HG03457 (cell line): ENCODE measurements around the gene FADS1.

ENCODE experiments used
- ATAC-seq: cut with Tn5 transposase; IDR thresholded peaks from one replicate; pipeline ENCODE4 v1.9.1; 2021; ENCODE audit warnings: moderate number of reproducible peaks; ENCODE audit not compliant: unreplicated experiment

FADS1 gene

DNA sequence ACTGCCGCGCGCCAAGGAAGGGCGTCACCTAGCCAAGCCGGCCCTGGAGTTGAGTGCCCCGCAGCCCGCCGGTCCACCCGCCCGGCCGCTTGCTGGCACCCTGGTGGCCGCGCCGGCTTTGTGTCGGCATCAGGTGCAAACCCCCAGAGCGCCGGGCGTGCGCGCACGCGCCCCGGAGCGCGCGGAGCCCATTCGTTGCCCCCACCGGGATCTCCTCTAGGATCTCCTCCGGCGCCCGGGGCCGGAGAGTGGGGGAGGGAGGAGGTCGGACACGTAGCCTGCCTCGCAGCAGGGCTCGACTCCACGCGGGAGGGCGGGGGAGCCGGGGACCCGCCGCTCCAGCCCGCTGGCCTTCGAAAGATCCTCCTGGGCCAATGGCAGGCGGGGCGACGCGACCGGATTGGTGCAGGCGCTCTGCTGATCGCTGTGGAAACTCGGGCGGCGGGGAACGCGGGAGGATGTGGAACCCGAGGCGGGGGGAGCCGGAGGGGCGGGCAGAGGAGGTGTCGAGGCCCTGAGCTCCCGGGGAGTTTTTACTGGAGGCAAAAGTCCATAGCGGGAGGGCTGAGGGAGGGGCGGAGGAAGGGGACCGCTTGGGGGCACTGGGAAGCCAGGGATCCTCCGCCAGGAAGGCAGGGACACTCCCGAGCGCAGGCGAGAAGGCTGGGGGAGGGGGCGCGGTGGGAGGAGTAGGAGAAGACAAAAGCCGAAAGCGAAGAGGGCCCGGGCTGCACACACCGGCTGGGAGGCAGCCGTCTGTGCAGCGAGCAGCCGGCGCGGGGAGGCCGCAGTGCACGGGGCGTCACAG lies 11.0 kb upstream of the FADS1 start, which contains the start of gene FADS2:
TSS of gene FADS2 (plus strand) at position 730 of the 808 bp plus-strand sequence. CDS start 91 bp downstream, outside the sequence.
- ATAC-seq, result peak; percentile 58

DNA sequence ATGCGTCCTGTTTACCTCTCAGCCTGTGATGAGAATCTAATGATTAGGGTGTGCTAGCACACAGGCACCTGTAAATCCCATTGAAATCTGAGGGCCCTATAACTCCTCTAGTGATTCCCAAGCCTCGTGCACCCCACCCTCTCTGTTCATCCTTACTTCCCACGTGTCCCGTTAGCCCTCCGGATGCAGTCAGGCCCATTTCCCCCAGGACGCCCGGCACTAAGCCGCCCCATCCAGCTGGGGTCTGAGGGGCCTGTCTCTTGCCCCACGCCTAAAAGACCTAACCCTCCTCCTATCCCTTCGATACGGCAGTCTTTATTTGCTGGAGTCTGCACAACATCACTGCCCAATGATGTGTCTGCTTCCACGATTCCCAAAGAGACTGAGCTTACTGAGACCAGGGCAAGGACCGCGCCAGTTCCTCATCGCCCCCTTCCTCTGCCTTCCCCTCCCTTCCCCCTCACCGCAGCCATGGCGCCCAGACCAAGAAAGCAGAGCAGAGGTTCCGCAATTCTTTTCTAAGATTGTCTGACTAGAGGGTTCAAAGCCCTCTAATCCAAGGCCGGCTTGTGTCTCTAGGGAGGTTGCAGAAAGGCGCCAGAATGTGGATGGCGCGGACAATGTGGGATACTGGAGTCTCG lies 10.2 kb upstream of the FADS1 start:
- peak; percentile 5 for ATAC-seq

DNA sequence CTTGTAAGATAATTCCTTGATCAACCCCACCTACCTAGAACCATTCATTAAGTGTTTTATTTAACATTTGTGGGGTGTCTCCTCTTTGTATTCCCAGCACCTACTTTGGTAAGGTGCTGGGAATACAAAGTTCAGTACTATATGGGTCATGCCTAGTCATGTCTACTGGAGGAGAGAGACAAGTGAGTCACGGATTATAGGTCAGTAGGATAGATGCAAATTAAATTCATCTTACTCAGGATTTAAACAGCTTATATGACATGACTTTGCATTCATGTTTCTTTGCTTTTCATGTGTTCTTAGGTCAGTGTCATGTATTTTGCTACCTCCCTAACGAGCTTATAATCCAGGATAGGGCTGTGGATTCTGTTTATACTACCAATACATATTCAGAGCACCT lies 3.4 kb upstream of the FADS1 start:
- ATAC-seq, result no peak

DNA sequence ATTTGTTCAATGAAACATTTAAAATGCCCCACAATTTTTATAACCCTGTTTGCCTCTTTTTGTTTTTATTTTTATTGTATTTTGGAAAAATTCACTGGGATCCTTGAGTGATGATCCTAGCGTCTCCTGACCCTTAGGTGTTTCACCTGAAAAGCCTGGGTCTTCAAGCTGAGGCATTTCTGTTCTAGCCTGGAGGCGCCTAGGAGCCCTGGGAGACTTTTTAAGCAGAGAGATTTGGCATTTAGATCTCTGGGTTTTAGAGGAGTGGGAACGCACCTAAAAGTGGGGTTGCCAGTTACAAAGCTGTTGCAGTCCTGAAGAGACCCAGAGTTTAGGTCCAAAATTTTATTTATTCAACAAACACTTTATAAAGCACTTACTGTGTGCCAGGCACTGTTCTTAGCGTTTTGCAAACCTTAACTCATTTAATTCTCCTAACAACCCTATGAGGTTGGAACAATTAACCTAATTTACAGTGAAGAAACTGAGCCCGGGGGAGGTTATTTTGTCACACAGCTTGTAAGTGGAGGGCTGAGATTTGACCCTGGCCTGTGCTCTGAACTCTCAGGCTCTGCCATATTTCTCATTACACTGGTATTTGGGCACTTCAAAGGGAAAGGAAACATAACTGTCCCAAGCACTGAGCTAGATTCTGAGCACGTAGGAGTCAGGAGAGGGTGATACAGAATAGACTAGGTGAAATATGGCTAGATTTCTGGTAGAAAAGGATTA lies 834 bp upstream of the FADS1 start:
- ATAC-seq, result no peak

GRCh38 chr11:61815790-61816735 lies 740 bp downstream of the FADS1 start:
- ATAC-seq, result no peak

GRCh38 chr11:61814958-61815789 lies 1.6 kb downstream of the FADS1 start:
- no peak for ATAC-seq

- ATAC-seq, result no peak
Measured at GRCh38 chr11:61814247-61814957, 2.4 kb downstream of the FADS1 start.

DNA sequence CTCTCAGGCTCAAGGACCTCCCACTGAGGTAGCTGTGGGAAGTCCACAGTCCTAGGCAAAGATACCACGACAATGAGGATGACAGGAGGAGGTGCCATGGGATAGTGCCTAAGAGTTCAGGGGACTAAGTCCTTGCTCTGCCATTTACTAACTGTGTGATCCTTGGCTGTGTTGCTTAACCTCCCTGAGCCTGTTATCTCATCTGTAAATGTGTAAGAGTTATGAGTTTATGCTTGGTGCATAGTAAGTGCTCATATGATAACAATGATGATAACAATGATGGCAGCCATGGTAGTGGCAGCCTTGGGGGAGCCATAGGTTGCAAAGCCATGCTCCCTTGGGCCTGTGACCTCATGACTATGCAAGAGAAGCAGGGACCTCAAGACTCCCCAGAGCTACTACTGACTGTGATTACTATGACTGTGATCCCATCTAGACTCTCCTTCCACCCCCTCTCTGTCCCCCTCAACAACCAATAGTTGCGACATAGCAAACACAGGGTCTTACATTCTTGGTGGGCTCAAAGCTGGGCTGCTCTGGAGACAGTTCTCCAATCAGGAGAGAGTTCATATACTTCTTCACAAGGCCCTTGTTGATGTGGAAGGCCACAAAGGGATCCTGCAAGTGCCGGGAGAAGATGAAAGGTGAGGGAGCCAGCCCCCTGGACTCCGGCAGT lies 3.9 kb downstream of the FADS1 start:
- no peak for ATAC-seq

- ATAC-seq, result no peak
Measured at GRCh38 chr11:61811831-61812230, 5.0 kb downstream of the FADS1 start.

DNA sequence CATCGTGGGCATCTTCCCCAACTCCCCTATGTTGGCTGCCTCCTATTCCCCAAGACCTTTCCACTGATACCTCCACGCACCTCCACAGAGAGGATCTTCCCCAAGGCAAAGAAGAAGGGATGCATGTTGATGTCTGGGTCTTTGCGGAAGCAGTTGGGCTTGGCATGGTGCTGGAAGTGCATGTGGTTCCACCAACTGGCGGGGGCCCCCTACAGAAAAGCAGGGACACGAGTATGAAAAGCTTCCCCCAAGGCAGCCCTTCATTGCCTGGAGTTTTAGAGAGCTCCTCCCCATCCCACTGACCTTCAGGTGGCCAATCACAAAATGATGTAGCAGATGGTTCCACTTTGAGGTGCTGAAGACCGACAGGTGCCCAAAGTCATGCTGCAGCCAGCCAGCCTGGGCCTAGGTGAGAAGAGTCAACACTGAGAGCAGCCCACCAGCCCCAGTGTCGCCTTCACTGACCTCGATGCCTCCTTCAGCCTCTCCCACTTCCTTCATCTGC lies 6.1 kb downstream of the FADS1 start:
- no peak for ATAC-seq

- no peak for ATAC-seq
Measured at GRCh38 chr11:61806785-61807184, 10.0 kb downstream of the FADS1 start.

- ATAC-seq, result no peak
Measured at GRCh38 chr11:61805146-61805545, 11.7 kb downstream of the FADS1 start.

GRCh38 chr11:61803889-61804647 lies 12.7 kb downstream of the FADS1 start:
- no peak for ATAC-seq

DNA sequence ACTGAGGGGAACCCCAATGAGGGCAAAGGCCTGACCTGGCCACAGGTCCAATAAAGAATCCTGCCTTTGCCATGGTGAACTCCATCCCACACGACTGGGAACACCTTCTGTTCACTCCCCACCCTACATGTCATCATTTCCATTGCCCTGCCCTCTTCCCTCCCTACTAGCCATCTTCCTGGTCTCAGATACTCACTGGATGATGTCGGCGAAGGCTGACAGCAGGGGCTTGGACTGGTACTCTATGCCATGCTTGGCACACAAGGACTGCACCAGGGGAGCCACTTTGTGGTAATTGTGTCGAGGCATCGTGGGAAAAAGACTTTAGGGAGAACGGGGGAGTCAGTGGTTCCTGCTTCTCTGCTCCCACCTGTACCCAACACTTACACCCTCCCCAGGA lies 14.2 kb downstream of the FADS1 start:
- ATAC-seq, result no peak

DNA sequence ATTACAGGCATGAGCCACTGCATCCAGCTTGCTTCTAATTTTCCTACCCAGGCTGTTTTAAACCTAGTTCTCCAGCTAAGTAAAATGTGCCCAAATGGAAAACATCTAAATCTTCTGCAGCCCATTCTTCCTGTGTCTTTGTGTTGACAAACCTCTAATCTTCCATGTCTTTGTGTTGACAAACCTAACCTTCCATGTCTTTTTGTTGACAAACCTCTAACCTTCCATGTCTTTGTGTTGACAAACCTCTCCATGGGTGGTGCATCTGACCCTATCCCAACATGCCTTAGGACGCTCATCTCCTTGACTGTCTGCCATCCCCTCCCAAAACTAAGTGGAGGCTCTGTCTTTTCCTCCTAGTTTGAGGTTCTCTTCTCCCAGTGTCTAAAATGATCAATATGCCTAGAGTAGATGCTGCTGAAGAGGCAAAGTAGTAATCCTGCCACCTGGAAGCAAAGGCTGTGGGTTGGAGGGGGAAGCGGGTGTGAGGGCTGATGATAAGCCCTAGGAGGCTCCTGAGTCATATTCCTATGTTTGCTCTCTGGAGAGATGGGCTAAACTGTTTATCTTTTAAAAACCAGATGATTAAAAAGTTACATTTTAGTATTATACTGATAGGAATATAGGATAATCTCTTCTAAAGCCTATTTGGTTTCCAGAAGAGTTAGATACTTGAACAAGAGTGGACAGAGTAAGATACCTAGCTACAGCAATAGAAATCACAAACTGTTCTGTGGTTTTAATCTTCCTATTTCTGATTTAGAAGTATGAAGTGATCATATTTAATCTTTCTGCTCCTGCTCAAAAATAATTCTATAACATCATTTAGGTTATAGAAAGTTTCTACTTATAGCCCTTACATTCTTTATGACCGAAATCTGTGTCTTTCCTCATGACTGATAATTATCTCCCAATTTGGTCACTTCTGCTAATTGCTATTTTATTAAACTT lies 16.2 kb downstream of the FADS1 start:
- ATAC-seq, result no peak

- ATAC-seq, result no peak
Measured at GRCh38 chr11:61799665-61800284, 17.0 kb downstream of the FADS1 start.
